MCF 10A (cell line): ENCODE results near the gene ZNF593. TPM values are rescaled to one million over a fixed set of nuclear protein-coding genes. Genes with fewer than 3 reads are reported as not detected.

Experiments used
- BruUV-seq: library from RNA; stranded (reverse); fragments of 400-500 nt; replicated peaks from 2 replicates; lab custom pipeline; 2021; lab: Mats Ljungman, UMichigan
- CTCF ChIA-PET: fragments of 300-600 bp; sonication (Branson Sonifier 250); formaldehyde crosslinking; extraction: SDS; loops from one replicate; lab custom pipeline; 2021; ENCODE audit warnings: antibody characterized with exemption, inconsistent platforms; lab: Yijun Ruan, JAX
- POLR2A ChIA-PET: fragments of 300-600, 350-650 bp; sonication (Branson Sonifier 250); formaldehyde crosslinking; extraction: SDS; loops from one replicate; lab custom pipeline; 2020; ENCODE audit warnings: antibody characterized with exemption, inconsistent platforms; lab: Yijun Ruan, JAX
- DNase-seq: peaks from one replicate; pipeline ENCODE4 v3.0.0-alpha.2; 2018; ENCODE audit not compliant: unreplicated experiment
- H3K27ac Mint-ChIP-seq: one replicate; pipeline ENCODE4 v1.8.0; 2022; ENCODE audit warnings: mild to moderate bottlenecking, low read depth, mixed read lengths; ENCODE audit not compliant: unreplicated experiment
- H3K27me3 Mint-ChIP-seq: one replicate; pipeline ENCODE4 v1.8.0; 2022; ENCODE audit warnings: mixed read lengths; ENCODE audit not compliant: insufficient read depth, unreplicated experiment
- H3K36me3 Mint-ChIP-seq: one replicate; pipeline ENCODE4 v1.8.0; 2022; ENCODE audit warnings: mild to moderate bottlenecking, moderate library complexity, mixed read lengths; ENCODE audit not compliant: insufficient read depth, unreplicated experiment
- H3K4me1 Mint-ChIP-seq: one replicate; pipeline ENCODE4 v1.8.0; 2022; ENCODE audit warnings: mixed read lengths; ENCODE audit not compliant: insufficient read depth, unreplicated experiment
- H3K4me3 Mint-ChIP-seq: one replicate; pipeline ENCODE4 v1.8.0; 2022; ENCODE audit warnings: mild to moderate bottlenecking, moderate library complexity, mixed read lengths; ENCODE audit not compliant: unreplicated experiment
- H3K9me3 Mint-ChIP-seq: one replicate; pipeline ENCODE4 v1.8.0; 2022; ENCODE audit warnings: mixed read lengths; ENCODE audit not compliant: unreplicated experiment
- intact Hi-C: fragments of 100-400 bp; cut with micrococcal nuclease; formaldehyde crosslinking; loops from 2 replicates; pipeline ENCODE4 v1.14.1; 2022
- total RNA-seq: library from RNA; stranded (reverse); gene quantifications from 2 replicates; pipeline ENCODE4 v1.2.3, GENCODE V29; 2022
- TF ChIP-seq, protein P1 (sequence below): fragments of 200-600 bp; IDR thresholded peaks from one replicate; pipeline ENCODE4 v1.8.0; 2022; ENCODE audit warnings: antibody characterized with exemption, mild to moderate bottlenecking; ENCODE audit not compliant: unreplicated experiment

Gene ZNF593
- total RNA-seq, 1 experiment from 2014 or later: 82.6 TPM

DNA sequence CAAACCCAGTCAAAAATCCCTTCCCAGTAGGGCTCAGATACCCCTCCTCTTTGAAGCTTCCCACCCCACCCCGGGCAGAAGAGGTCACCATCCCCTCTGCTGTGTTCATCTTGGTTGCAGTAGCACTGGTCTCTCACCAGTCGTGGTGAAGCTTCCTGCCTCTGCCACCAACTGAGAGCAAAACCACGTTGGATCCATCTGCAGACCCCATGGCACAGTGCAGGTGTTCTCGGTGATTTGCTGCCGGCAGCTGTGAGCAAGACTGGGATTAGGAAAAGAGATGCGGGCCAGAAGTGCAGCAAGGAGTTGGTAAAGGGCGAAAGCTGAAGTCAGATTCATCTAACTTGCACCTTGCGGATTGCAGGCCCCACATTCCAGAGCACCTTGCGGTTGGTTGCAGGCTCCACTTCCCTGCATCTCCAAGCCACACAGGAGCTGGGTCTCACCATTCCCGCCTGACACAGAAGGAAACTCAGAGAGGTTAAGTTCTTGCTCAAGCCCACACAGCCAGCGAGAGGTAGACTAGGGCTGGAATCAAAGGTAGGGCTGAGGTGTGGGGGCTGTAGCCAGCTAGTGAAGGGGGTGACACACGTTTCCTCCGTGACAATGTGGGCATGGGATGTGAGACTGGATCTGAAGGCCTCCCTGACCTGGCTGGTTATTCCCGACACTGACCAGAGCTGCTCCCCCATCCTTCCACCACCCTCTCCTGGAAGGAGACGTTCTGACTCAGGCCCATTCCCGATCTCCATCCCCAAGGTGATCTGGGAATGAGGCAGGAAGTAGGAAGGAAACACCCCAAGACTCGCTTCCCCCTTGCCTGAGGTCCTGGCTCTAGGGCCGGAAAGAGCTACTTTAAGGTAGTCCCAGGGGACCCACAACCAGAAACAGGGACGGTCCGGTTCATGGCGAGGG, 14.1 kb upstream of the ZNF593 start:
- Mint-ChIP-seq H3K27ac (no peak overlapping the region), H3K4me3 (no peak overlapping the region), H3K36me3 (no peaks in the 10 kb centered on the region), H3K4me1 (no peaks in the 10 kb centered on the region), H3K9me3 (no peaks in the 10 kb centered on the region), H3K27me3 (no peaks in the 10 kb centered on the region)
- ChIA-PET CTCF (interaction anchor here (0.6 to 3.2 kb wide), 6 partner anchors 11 to 262 kb away, joined by 3 to 14 read pairs (median 3); partner anchors contain the start of genes C1orf232, CNKSR1 and ZNF593), POLR2A (no interaction called here)
- intact Hi-C loops: no loop called here
- TF ChIP-seq, protein P1, sequence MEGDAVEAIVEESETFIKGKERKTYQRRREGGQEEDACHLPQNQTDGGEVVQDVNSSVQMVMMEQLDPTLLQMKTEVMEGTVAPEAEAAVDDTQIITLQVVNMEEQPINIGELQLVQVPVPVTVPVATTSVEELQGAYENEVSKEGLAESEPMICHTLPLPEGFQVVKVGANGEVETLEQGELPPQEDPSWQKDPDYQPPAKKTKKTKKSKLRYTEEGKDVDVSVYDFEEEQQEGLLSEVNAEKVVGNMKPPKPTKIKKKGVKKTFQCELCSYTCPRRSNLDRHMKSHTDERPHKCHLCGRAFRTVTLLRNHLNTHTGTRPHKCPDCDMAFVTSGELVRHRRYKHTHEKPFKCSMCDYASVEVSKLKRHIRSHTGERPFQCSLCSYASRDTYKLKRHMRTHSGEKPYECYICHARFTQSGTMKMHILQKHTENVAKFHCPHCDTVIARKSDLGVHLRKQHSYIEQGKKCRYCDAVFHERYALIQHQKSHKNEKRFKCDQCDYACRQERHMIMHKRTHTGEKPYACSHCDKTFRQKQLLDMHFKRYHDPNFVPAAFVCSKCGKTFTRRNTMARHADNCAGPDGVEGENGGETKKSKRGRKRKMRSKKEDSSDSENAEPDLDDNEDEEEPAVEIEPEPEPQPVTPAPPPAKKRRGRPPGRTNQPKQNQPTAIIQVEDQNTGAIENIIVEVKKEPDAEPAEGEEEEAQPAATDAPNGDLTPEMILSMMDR: no peak
- no peak for DNase-seq
- BruUV-seq: no TSS peak

DNA sequence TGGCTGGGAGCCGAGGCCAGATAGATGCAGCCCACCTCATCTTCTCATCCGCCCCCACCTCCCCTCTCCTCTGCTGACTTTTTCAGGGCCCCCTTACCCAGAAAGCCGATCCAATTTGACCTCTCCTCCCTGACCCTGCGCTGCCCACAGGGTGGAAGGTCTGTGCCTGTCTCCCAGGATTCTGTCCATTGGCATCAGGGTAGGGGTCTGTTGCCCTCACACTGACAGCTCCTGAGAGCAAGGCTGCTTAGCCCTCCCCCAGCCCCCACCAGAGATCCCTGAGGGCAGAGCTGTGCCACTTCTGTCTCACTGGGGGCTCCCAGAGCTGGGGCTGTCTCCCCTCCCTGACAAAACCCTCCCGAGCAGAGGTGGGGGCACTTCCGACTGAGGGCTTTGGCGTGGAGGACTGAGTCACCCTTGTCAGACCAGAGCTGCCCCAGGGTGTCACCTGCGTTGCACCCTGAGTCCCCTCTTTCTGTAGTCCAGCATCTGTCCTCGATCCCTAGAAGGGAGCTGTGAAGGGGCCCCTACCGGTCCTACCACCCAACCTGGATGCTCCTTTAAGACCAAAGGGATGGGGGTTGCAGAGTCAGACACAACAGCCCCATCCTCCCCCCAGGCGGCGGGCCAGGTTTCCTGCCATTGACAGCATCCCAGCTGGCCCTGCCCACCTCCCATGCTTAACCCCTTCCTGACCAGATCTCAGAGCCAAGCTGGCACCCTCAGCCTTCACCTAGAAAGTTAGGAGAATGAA, 13.2 kb upstream of the ZNF593 start:
- TF ChIP-seq, protein P1: no peak
- H3K4me3 Mint-ChIP-seq: no peak overlapping the region
- H3K4me1 Mint-ChIP-seq: no peaks in the 10 kb centered on the region
- H3K27me3 Mint-ChIP-seq: no peaks in the 10 kb centered on the region
- POLR2A ChIA-PET: no interaction called here
- H3K9me3 Mint-ChIP-seq: no peaks in the 10 kb centered on the region
- CTCF ChIA-PET: interaction anchor here (0.7 to 3.2 kb wide), 7 partner anchors 11 to 53 kb away, joined by 3 to 18 read pairs (median 9); partner anchors contain the start of genes C1orf232, CNKSR1 and ZNF593
- no peak overlapping the region for H3K27ac Mint-ChIP-seq
- DNase-seq: no peak
- intact Hi-C loops: no loop called here
- no TSS peak for BruUV-seq
- no peaks in the 10 kb centered on the region for H3K36me3 Mint-ChIP-seq

DNA sequence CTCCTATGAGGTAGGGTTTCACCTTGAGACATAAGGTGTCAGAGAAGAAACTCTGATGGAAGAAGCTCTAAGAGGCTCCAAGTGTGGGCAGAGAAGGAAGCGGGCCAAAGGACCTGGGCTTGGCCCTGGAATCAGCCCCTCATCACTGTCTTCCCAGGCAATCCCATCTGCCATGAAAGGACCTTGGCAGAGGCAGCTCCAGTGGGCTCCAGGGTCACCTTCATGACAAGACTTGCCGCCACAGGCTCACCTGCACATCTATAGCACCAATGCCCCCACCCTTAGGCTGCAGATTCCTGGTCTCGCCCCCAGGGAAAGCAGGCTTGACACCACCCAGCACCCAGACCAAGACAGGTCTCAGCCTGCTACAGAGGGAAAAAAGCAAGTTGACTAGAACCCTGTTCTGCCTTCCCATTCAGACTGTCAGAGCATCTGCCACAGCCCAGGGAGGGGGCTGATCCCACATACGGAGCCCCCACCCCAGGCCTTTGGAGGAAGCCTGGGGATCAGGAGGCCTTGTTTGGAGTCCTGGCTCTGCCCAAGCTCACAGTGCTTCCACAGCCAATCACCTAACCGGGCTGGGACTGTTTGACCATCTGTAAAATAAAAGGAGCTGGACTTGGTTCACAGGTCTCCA, 11.3 kb upstream of the ZNF593 start:
- H3K27me3 Mint-ChIP-seq: no peaks in the 10 kb centered on the region
- no peaks in the 10 kb centered on the region for H3K4me1 Mint-ChIP-seq
- no peak for DNase-seq
- no peak overlapping the region for H3K4me3 Mint-ChIP-seq
- no peaks in the 10 kb centered on the region for H3K36me3 Mint-ChIP-seq
- intact Hi-C loops: no loop called here
- H3K9me3 Mint-ChIP-seq: no peaks in the 10 kb centered on the region
- TF ChIP-seq, protein P1: no peak
- ChIA-PET POLR2A (no interaction called here), CTCF (interaction anchor here (0.7 to 3.2 kb wide), 3 partner anchors 11 to 259 kb away, joined by 3 to 18 read pairs (median 14); partner anchors contain the start of genes C1orf232 and ZNF593)
- no peak overlapping the region for H3K27ac Mint-ChIP-seq
- BruUV-seq: no TSS peak
